K562 (cell line): ENCODE measurements around the gene RERE. TPM values are rescaled to one million over a fixed set of nuclear protein-coding genes. Genes with fewer than 3 reads are reported as not detected.

Source experiments
- ARID1B ChIP-seq: fragments of 450-650 bp; IDR thresholded peaks from 2 replicates; pipeline ENCODE4 v1.6.1; 2016; ENCODE audit warnings: antibody characterized with exemption, mild to moderate bottlenecking, inconsistent platforms
- ARNT ChIP-seq, 2 experiments: fragments of 450-650 bp; IDR thresholded peaks; 2 replicates each; pipeline ENCODE4 v1.6.1; 2016; ENCODE audit warnings: mild to moderate bottlenecking in 1 of 2
- ATF1 ChIP-seq, 2 experiments: fragments of 450-650 bp in 1 of 2; IDR thresholded peaks; 2 replicates each; pipeline ENCODE4 v1.6.1; 2016; ENCODE audit warnings: missing compliant biosample characterization in 1 of 2, missing genetic modification characterization in 1 of 2
- BCL6 ChIP-seq: fragments of 250-450 bp; sonication (Bioruptor Pico); IDR thresholded peaks from 2 replicates; pipeline ENCODE4 v1.4.0; 2020
- CBX5 ChIP-seq: IDR thresholded peaks from 2 replicates; pipeline ENCODE4 v1.6.1; 2014; ENCODE audit warnings: low read depth, borderline replicate concordance
- EHMT2 ChIP-seq: fragments of 450-650 bp; IDR thresholded peaks from 2 replicates; pipeline ENCODE4 v1.6.1; 2018; ENCODE audit warnings: antibody characterized with exemption
- EWSR1 ChIP-seq: fragments of 450-650 bp; IDR thresholded peaks from 2 replicates; pipeline ENCODE4 v1.6.1; 2018; ENCODE audit warnings: borderline replicate concordance, mild to moderate bottlenecking, low read depth, moderate library complexity; ENCODE audit not compliant: partially characterized antibody
- HDAC6 ChIP-seq: IDR thresholded peaks from 2 replicates; pipeline ENCODE4 v1.6.1; 2012; ENCODE audit warnings: low read depth, mild to moderate bottlenecking, control low read depth, inconsistent platforms, low read length, moderate library complexity
- NCOA6 ChIP-seq: fragments of 450-650 bp; IDR thresholded peaks from 2 replicates; pipeline ENCODE4 v1.6.1; 2017; ENCODE audit warnings: mild to moderate bottlenecking
- PCBP2 ChIP-seq: fragments of 200-400 bp; formaldehyde crosslinking; IDR thresholded peaks from 2 replicates; pipeline ENCODE4 v1.6.1; 2018; ENCODE audit warnings: low read length, low read depth, mild to moderate bottlenecking, moderate library complexity; ENCODE audit not compliant: poor library complexity, severe bottlenecking
- RBM14 ChIP-seq: fragments of 200-400 bp; formaldehyde crosslinking; IDR thresholded peaks from 2 replicates; pipeline ENCODE4 v1.6.1; 2018; ENCODE audit warnings: low read depth, mild to moderate bottlenecking, low read length, moderate library complexity, borderline replicate concordance; ENCODE audit not compliant: insufficient read depth
- SMAD1 ChIP-seq: fragments of 150-350 bp; IDR thresholded peaks from 2 replicates; pipeline ENCODE4 v1.6.1; 2014; ENCODE audit warnings: low read length, low read depth; ENCODE audit not compliant: partially characterized antibody
- ZC3H11A ChIP-seq: IDR thresholded peaks from 2 replicates; pipeline ENCODE4 v1.6.1; 2012; ENCODE audit warnings: low read depth, low read length, improper control_type of control experiment
- ZKSCAN1 ChIP-seq: fragments of 150-350 bp; IDR thresholded peaks from 2 replicates; pipeline ENCODE4 v1.6.1; 2016; ENCODE audit warnings: low read depth, low read length
- ZKSCAN8 ChIP-seq: fragments of 200-800 bp; sonication (Bioruptor generic); IDR thresholded peaks from 2 replicates; pipeline ENCODE4 v1.6.1; 2016; ENCODE audit warnings: missing genetic modification characterization, missing compliant biosample characterization
- ZNF146 ChIP-seq: IDR thresholded peaks from one replicate; pipeline ENCODE4 v1.6.1; 2018; ENCODE audit warnings: missing compliant biosample characterization; ENCODE audit not compliant: unreplicated experiment
- ZNF695 ChIP-seq: fragments of 450-650 bp; formaldehyde crosslinking; IDR thresholded peaks from 2 replicates; pipeline ENCODE4 v1.4.0; 2020; ENCODE audit warnings: mild to moderate bottlenecking, moderate library complexity
- polyA plus RNA-seq, 8 experiments: library from polyadenylated mRNA; depleted of rRNA in 4 of 8; stranded (reverse) in 5 of 8; unstranded in 3 of 8; fragments of >200 nt; fragmentation: Nextera tagmentation in 2 of 8; fragmentation: Illumina TruSeq in 1 of 8; extraction: Ambion mirVana in 2 of 8; extraction: Trizol in 1 of 8; gene quantifications; 2 replicates each; pipeline versions ENCODE4 v1.2.1 to v1.2.3, GENCODE V29; 2011 to 2014; ENCODE audit warnings: inconsistent platforms in 1 of 8, missing spikeins in 1 of 8
- total RNA-seq, 7 experiments: library from RNA; depleted of rRNA in 6 of 7; stranded (reverse); fragments of >200 nt in 6 of 7; fragmentation: Illumina TruSeq in 2 of 7; extraction: Trizol in 2 of 7; gene quantifications; 2 replicates each; pipeline versions ENCODE4 v1.2.1 to v1.2.3, GENCODE V29; 2011 to 2021; ENCODE audit warnings: low replicate concordance in 1 of 7
- TF ChIP-seq, protein P1 (sequence below): sonication (generic); IDR thresholded peaks from 2 replicates; pipeline ENCODE4 v1.6.1; 2016
- TF ChIP-seq, protein P2 (sequence below): fragments of 450-650 bp; IDR thresholded peaks from 2 replicates; pipeline ENCODE4 v1.6.1; 2016
- TF ChIP-seq, protein P3 (sequence below): fragments of 250-450 bp; sonication (Bioruptor Pico); IDR thresholded peaks from 2 replicates; pipeline ENCODE4 v1.4.0; 2020
- TF ChIP-seq, protein P4 (sequence below): sonication (generic); formaldehyde crosslinking; IDR thresholded peaks from 2 replicates; pipeline ENCODE4 v1.8.0; 2022; ENCODE audit warnings: missing genetic modification reagents, mild to moderate bottlenecking, borderline replicate concordance

Gene RERE
- total and polyA plus RNA-seq, 9 of the 15 experiments (the other 6 are each of a cell fraction or from before 2014, with no cell fraction given): 3.0 to 51.5 (median 13.4) TPM

DNA sequence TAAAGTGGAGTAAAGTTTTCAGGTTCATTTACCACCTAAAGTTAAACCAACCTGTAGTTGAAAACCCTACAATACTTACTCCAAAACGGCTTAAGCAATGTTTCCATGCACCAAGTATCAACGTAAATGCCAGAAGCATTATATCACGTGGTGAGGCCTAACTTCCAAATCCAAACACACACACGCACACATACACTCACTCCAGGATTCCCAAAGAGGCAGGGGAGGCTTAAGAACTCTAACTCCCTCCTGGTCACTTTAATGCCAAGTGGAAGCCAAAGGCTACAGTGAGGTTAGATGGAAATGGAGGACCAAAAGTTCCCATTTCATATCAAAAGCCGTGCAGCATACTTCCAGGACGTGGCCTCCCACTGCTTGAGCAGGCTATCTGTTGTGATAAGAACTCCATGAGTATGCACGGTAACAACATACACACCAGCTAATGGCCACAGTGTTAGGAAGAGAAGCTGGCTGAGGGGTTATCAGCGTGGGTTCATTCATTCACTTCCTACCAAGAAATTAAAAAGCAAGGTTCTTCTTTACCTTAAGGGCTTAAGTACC is 275.4 kb downstream of the RERE start (continued):
- TF ChIP-seq, protein P1, sequence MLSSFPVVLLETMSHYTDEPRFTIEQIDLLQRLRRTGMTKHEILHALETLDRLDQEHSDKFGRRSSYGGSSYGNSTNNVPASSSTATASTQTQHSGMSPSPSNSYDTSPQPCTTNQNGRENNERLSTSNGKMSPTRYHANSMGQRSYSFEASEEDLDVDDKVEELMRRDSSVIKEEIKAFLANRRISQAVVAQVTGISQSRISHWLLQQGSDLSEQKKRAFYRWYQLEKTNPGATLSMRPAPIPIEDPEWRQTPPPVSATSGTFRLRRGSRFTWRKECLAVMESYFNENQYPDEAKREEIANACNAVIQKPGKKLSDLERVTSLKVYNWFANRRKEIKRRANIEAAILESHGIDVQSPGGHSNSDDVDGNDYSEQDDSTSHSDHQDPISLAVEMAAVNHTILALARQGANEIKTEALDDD: no peak
- TF ChIP-seq SMAD1 (peak; percentile 33), ZKSCAN8 (CRISPR knock-in tag) (peak; percentile 72; the same call in 1 of the 2 replicates), PCBP2 (no peak), ARNT (IDR thresholded peaks at IDR 0.05) (peak; percentile 80 to 91; a peak in 3 of 4 replicates), ARID1B (peak; percentile 96), HDAC6 (no peak), ZKSCAN1 (peak; percentile 55; the same call in 1 of the 2 replicates), NCOA6 (no peak), ATF1 (CRISPR knock-in tag; IDR thresholded peaks at IDR 0.05) (no peak), ATF1 (tag; IDR thresholded peaks at IDR 0.05) (peak; percentile 65), ZNF695 (CRISPR knock-in tag) (no peak), BCL6 (CRISPR knock-in tag) (no peak), ZC3H11A (no peak), ZNF146 (CRISPR knock-in tag) (no peak), RBM14 (no peak), CBX5 (no peak), EHMT2 (peak; percentile 82), EWSR1 (no peak)
- TF ChIP-seq, protein P2, sequence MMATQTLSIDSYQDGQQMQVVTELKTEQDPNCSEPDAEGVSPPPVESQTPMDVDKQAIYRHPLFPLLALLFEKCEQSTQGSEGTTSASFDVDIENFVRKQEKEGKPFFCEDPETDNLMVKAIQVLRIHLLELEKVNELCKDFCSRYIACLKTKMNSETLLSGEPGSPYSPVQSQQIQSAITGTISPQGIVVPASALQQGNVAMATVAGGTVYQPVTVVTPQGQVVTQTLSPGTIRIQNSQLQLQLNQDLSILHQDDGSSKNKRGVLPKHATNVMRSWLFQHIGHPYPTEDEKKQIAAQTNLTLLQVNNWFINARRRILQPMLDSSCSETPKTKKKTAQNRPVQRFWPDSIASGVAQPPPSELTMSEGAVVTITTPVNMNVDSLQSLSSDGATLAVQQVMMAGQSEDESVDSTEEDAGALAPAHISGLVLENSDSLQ: no peak; the same call in 1 of the 2 replicates
- TF ChIP-seq, protein P3, sequence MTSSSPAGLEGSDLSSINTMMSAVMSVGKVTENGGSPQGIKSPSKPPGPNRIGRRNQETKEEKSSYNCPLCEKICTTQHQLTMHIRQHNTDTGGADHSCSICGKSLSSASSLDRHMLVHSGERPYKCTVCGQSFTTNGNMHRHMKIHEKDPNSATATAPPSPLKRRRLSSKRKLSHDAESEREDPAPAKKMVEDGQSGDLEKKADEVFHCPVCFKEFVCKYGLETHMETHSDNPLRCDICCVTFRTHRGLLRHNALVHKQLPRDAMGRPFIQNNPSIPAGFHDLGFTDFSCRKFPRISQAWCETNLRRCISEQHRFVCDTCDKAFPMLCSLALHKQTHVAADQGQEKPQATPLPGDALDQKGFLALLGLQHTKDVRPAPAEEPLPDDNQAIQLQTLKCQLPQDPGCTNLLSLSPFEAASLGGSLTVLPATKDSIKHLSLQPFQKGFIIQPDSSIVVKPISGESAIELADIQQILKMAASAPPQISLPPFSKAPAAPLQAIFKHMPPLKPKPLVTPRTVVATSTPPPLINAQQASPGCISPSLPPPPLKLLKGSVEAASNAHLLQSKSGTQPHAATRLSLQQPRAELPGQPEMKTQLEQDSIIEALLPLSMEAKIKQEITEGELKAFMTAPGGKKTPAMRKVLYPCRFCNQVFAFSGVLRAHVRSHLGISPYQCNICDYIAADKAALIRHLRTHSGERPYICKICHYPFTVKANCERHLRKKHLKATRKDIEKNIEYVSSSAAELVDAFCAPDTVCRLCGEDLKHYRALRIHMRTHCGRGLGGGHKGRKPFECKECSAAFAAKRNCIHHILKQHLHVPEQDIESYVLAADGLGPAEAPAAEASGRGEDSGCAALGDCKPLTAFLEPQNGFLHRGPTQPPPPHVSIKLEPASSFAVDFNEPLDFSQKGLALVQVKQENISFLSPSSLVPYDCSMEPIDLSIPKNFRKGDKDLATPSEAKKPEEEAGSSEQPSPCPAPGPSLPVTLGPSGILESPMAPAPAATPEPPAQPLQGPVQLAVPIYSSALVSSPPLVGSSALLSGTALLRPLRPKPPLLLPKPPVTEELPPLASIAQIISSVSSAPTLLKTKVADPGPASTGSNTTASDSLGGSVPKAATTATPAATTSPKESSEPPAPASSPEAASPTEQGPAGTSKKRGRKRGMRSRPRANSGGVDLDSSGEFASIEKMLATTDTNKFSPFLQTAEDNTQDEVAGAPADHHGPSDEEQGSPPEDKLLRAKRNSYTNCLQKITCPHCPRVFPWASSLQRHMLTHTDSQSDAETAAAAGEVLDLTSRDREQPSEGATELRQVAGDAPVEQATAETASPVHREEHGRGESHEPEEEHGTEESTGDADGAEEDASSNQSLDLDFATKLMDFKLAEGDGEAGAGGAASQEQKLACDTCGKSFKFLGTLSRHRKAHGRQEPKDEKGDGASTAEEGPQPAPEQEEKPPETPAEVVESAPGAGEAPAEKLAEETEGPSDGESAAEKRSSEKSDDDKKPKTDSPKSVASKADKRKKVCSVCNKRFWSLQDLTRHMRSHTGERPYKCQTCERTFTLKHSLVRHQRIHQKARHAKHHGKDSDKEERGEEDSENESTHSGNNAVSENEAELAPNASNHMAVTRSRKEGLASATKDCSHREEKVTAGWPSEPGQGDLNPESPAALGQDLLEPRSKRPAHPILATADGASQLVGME (CRISPR knock-in tag): no peak
- TF ChIP-seq, protein P4, sequence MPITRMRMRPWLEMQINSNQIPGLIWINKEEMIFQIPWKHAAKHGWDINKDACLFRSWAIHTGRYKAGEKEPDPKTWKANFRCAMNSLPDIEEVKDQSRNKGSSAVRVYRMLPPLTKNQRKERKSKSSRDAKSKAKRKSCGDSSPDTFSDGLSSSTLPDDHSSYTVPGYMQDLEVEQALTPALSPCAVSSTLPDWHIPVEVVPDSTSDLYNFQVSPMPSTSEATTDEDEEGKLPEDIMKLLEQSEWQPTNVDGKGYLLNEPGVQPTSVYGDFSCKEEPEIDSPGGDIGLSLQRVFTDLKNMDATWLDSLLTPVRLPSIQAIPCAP: no peak
